HEK293 (cell line): Measurements from ENCODE around the gene LDLRAD3.

ENCODE experiments used
- CTCF ChIA-PET: fragments of 350-600 bp; formaldehyde crosslinking; extraction: SDS; loops from one replicate; lab custom pipeline; 2021; ENCODE audit warnings: antibody characterized with exemption; lab: Yijun Ruan, JAX
- POLR2A ChIA-PET: fragments of 300-600 bp; formaldehyde crosslinking; extraction: SDS; loops from one replicate; lab custom pipeline; 2020; ENCODE audit warnings: antibody characterized with exemption, inconsistent platforms; lab: Yijun Ruan, JAX
- H3K27ac ChIP-seq: fragments of 200-500 bp; sonication (Bioruptor generic); 2 replicates; pipeline ENCODE4 v1.5.1; 2014; ENCODE audit warnings: low read depth, low read length, control low read depth, inconsistent platforms; ENCODE audit errors: extremely low read depth
- H3K36me3 ChIP-seq, 2 experiments: fragments of 200-500 bp in 1 of 2; sonication (Bioruptor generic) in 1 of 2; 1 replicate in 1 of 2; 2 replicates in 1 of 2; pipeline ENCODE4 v1.5.1; 2014 to 2017; ENCODE audit warnings: inconsistent platforms in 2 of 2, low read length in 2 of 2; ENCODE audit not compliant: control insufficient read depth in 2 of 2, insufficient read depth in 1 of 2
- H3K4me1 ChIP-seq: fragments of 200-500 bp; sonication (Bioruptor generic); 2 replicates; pipeline ENCODE4 v1.5.1; 2014; ENCODE audit warnings: mild to moderate bottlenecking, low read length, inconsistent platforms; ENCODE audit not compliant: control insufficient read depth, insufficient read depth
- H3K4me3 ChIP-seq: 2 replicates; pipeline ENCODE4 v1.5.1; 2011; ENCODE audit warnings: low read depth, mild to moderate bottlenecking, control low read depth, low read length, moderate library complexity
- H3K9me3 ChIP-seq: fragments of 200-500 bp; sonication (Bioruptor generic); 2 replicates; pipeline ENCODE4 v1.5.1; 2014; ENCODE audit warnings: low read depth, low read length, inconsistent platforms; ENCODE audit not compliant: control insufficient read depth, insufficient read depth
- BCL11B ChIP-seq: fragments of 450-650 bp; formaldehyde crosslinking; IDR thresholded peaks from 2 replicates; pipeline ENCODE4 v1.5.1; 2016; ENCODE audit warnings: low read depth, missing biosample characterization, missing genetic modification characterization
- GFI1B ChIP-seq: fragments of 450-650 bp; formaldehyde crosslinking; IDR thresholded peaks from 2 replicates; pipeline ENCODE4 v1.5.1; 2016; ENCODE audit warnings: missing biosample characterization, missing genetic modification characterization
- MEIS1 ChIP-seq: sonication (generic); formaldehyde crosslinking; IDR thresholded peaks from 2 replicates; pipeline ENCODE4 v1.8.1; 2022; ENCODE audit warnings: missing genetic modification reagents, mild to moderate bottlenecking, borderline replicate concordance
- MZF1 ChIP-seq: fragments of 450-650 bp; formaldehyde crosslinking; IDR thresholded peaks from 2 replicates; pipeline ENCODE4 v1.5.1; 2017; ENCODE audit warnings: missing biosample characterization, missing genetic modification characterization, borderline replicate concordance
- ZEB2 ChIP-seq: fragments of 450-650 bp; formaldehyde crosslinking; IDR thresholded peaks from 2 replicates; pipeline ENCODE4 v1.5.1; 2016; ENCODE audit warnings: missing biosample characterization, missing genetic modification characterization
- ZFP37 ChIP-seq: fragments of 450-650 bp; formaldehyde crosslinking; IDR thresholded peaks from 2 replicates; pipeline ENCODE4 v1.5.1; 2016; ENCODE audit warnings: missing biosample characterization, missing genetic modification characterization
- ZNF112 ChIP-seq: fragments of 450-650 bp; formaldehyde crosslinking; IDR thresholded peaks from 2 replicates; pipeline ENCODE4 v1.5.0; 2017; ENCODE audit warnings: missing biosample characterization, missing genetic modification characterization
- ZNF140 ChIP-seq: fragments of 450-650 bp; formaldehyde crosslinking; IDR thresholded peaks from 2 replicates; pipeline ENCODE4 v1.5.1; 2016; ENCODE audit warnings: missing biosample characterization, missing genetic modification characterization
- ZNF2 ChIP-seq: fragments of 450-650 bp; formaldehyde crosslinking; IDR thresholded peaks from 2 replicates; pipeline ENCODE4 v1.5.1; 2016; ENCODE audit warnings: missing biosample characterization, missing genetic modification characterization
- ZNF354C ChIP-seq: fragments of 450-650 bp; formaldehyde crosslinking; IDR thresholded peaks from 2 replicates; pipeline ENCODE4 v1.5.1; 2016; ENCODE audit warnings: missing biosample characterization, missing genetic modification characterization, low read depth, borderline replicate concordance
- ZNF513 ChIP-seq: fragments of 450-650 bp; IDR thresholded peaks from 2 replicates; pipeline ENCODE4 v1.5.1; 2018; ENCODE audit warnings: missing biosample characterization, missing genetic modification characterization
- ZNF560 ChIP-seq: fragments of 450-650 bp; formaldehyde crosslinking; IDR thresholded peaks from 2 replicates; pipeline ENCODE4 v1.5.1; 2017; ENCODE audit warnings: missing biosample characterization, missing genetic modification characterization, borderline replicate concordance
- ZNF571 ChIP-seq: fragments of 450-650 bp; formaldehyde crosslinking; IDR thresholded peaks from 2 replicates; pipeline ENCODE4 v1.5.0; 2017; ENCODE audit warnings: missing biosample characterization, missing genetic modification characterization
- ZNF580 ChIP-seq: fragments of 450-650 bp; formaldehyde crosslinking; IDR thresholded peaks from 2 replicates; pipeline ENCODE4 v1.5.1; 2016; ENCODE audit warnings: missing biosample characterization, missing genetic modification characterization
- ZNF610 ChIP-seq: fragments of 450-650 bp; formaldehyde crosslinking; IDR thresholded peaks from 2 replicates; pipeline ENCODE4 v1.5.1; 2016; ENCODE audit warnings: missing biosample characterization, missing genetic modification characterization, borderline replicate concordance
- ZNF707 ChIP-seq: fragments of 450-650 bp; formaldehyde crosslinking; IDR thresholded peaks from 2 replicates; pipeline ENCODE4 v1.5.1; 2016; ENCODE audit warnings: missing biosample characterization, missing genetic modification characterization
- ZNF785 ChIP-seq: fragments of 450-650 bp; formaldehyde crosslinking; IDR thresholded peaks from 2 replicates; pipeline ENCODE4 v1.5.1; 2016; ENCODE audit warnings: missing biosample characterization, missing genetic modification characterization
- TF ChIP-seq, protein P1 (sequence below): fragments of 450-650 bp; formaldehyde crosslinking; IDR thresholded peaks from 2 replicates; pipeline ENCODE4 v1.5.1; 2016; ENCODE audit warnings: missing biosample characterization, missing genetic modification characterization

LDLRAD3 gene

GRCh38 chr11:35933320-35933871 is 10.5 kb upstream of the LDLRAD3 start:
- POLR2A ChIA-PET = no interaction called here
- H3K36me3 ChIP-seq = no peaks in the 10 kb centered on the region
- no peak overlapping the region for H3K27ac ChIP-seq
- CTCF ChIA-PET = no interaction called here
- no peak overlapping the region for H3K4me3 ChIP-seq
- no peaks in the 10 kb centered on the region for H3K4me1 ChIP-seq
- H3K9me3 ChIP-seq = no peaks in the 10 kb centered on the region
- TF ChIP-seq ZNF112 (tag by site-specific recombination) = no peak
- no peak for TF ChIP-seq BCL11B (tag by site-specific recombination)
- no peak for TF ChIP-seq ZNF140 (tag by site-specific recombination)

DNA sequence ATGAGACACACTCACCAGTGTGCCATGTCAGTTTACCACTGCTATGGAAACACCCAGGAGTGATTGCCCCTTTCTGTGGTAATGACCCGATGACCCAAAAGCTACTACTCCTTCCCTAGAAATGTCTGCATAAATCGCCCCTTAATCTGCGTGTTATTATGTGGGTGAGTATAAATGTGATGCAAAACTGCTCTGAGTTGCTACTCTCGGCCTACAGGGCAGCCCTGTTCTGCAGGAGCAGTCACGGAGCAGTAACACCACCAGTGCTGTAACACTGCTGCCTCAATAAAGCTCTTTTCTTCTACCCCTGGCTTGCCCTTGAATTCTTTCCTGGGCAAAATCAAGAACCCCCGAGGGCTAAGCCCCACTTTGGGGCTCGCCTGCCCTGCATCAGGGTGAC is 9.6 kb upstream of the LDLRAD3 start:
- ChIA-PET CTCF (no interaction called here), POLR2A (no interaction called here)
- Histone ChIP-seq H3K4me3 (no peak overlapping the region), H3K9me3 (no peaks in the 10 kb centered on the region), H3K27ac (no peak overlapping the region), H3K4me1 (no peaks in the 10 kb centered on the region), H3K36me3 (no peaks in the 10 kb centered on the region)
- TF ChIP-seq MEIS1 (CRISPR knock-in tag) = no peak
- no peak for TF ChIP-seq MZF1 (tag by site-specific recombination)
- TF ChIP-seq GFI1B (tag by site-specific recombination) = no peak
- no peak for TF ChIP-seq ZNF140 (tag by site-specific recombination)
- no peak for TF ChIP-seq ZNF580 (tag by site-specific recombination)
- TF ChIP-seq ZNF513 = no peak
- no peak for TF ChIP-seq ZNF785 (tag by site-specific recombination)
- no peak for TF ChIP-seq ZNF354C
- TF ChIP-seq ZNF571 (tag by site-specific recombination) = no peak
- TF ChIP-seq ZNF2 (tag by site-specific recombination) = no peak
- no peak for TF ChIP-seq ZNF707 (tag by site-specific recombination)

DNA sequence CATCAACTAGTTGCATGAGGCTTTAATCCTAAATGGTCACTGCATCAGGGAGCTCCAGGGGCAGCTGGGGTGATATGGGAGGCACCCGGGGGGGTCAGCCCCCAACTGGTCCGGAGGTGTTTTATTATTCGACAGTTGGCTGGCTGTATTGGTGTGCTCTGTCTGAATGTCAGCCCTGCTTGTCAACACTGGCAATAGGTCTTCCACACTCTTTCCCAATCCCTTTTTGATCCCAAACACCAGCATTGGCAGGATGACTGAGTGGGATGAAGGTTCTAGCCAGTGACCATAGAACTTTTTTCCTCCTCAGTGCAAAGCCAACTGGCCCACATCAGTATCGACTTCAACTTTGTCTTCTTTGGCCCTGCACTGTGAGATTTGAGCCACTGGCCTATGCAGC is 8.9 kb upstream of the LDLRAD3 start:
- no peaks in the 10 kb centered on the region for H3K36me3 ChIP-seq
- ChIA-PET POLR2A (no interaction called here), CTCF (no interaction called here)
- TF ChIP-seq ZFP37 (tag by site-specific recombination) (no peak), ZNF610 (tag by site-specific recombination) (no peak), ZEB2 (tag by site-specific recombination) (no peak), ZNF560 (no peak)
- TF ChIP-seq, protein P1, sequence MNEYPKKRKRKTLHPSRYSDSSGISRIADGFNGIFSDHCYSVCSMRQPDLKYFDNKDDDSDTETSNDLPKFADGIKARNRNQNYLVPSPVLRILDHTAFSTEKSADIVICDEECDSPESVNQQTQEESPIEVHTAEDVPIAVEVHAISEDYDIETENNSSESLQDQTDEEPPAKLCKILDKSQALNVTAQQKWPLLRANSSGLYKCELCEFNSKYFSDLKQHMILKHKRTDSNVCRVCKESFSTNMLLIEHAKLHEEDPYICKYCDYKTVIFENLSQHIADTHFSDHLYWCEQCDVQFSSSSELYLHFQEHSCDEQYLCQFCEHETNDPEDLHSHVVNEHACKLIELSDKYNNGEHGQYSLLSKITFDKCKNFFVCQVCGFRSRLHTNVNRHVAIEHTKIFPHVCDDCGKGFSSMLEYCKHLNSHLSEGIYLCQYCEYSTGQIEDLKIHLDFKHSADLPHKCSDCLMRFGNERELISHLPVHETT (tag by site-specific recombination) = no peak
- no peaks in the 10 kb centered on the region for H3K4me1 ChIP-seq
- no peak overlapping the region for H3K4me3 ChIP-seq
- H3K9me3 ChIP-seq = no peaks in the 10 kb centered on the region
- no peak overlapping the region for H3K27ac ChIP-seq
